HG03045 (cell line): ENCODE results near the gene TJP1.
"Not testable (repeated sequence)": the region's sequence is repeated elsewhere in the genome, so short reads cannot be mapped to it uniquely, and the experiment has no call there.

Experiments used
- ATAC-seq: cut with Tn5 transposase; IDR thresholded peaks from one replicate; pipeline ENCODE4 v1.9.1; 2021; ENCODE audit warnings: mild to moderate bottlenecking, moderate library complexity; ENCODE audit not compliant: unreplicated experiment

TJP1 gene

DNA sequence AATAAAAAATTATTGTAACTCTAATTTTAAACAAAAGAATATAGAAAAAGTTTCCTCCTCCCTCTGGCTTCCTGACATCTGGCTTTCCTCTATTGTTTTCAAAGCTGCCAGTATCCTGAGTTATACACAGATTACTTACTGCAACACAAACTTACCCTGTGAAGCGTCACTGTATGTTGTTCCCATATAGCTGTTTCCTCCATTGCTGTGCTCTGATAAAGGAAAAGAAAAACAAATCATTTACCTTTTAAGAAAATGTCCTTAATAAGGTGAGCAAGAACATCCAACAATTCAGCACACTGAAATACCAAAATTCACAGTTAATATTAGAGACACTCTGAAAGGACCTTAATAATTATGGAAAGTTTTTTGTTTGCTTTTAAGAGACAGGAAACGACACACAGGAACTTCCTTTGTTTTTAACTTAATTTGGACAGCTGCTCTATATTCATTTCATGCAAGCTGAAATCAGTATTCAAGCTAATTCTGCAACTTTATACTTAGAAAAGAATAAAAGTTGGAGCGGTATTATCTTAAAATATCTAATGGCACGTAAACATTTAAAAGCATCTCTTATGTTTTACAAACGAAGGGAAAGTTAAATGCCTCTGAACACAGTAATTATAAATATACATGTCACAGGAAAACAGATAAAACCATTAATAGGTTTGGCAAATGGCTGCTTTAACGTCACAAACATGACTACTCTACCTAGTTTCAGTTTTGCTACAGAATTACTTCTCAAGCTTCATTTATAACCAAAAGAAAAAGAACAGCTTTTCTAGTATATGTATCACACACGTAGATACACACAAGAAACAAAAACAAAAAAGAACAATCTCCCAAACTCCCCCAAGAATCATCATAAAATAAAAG is 21.5 kb downstream of the TJP1 start:
- no peak for ATAC-seq

DNA sequence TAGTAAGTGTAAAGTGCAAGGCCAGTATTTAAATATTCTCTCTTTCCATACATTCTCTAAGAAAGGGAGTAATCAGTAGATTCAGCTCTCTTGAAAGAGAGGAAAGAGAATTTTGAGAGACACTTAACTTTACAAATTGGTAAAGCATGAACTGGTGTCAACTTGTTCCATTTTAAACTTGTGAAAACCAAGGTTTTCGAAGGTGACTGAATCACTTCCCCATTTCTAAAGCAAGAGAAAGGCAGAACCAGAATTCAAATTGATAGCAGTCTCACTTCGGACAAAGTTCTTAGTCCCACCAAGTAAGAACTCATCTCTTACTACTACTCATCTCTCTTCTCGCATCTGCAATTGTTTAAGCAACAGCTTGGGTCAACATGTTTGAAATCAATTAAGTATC is 22.4 kb downstream of the TJP1 start:
- no peak for ATAC-seq

DNA sequence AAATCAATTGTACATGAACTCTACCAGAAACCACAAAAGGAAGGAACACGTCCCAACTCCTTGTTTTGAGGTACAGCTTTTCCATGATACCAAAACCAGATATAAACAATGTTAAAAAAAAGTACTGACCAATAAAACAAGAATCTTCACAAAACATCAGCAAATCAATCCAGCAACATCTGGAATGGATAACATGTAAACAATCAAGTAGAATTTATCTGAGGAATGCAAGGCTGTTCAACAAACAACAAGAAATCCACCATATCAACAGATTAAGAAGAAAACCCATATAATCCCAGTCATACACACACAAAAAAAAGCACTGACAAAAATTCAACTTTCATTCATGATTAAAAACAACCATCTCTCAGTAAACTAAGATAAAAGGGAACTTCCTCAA is 26.7 kb downstream of the TJP1 start:
- no peak for ATAC-seq

DNA sequence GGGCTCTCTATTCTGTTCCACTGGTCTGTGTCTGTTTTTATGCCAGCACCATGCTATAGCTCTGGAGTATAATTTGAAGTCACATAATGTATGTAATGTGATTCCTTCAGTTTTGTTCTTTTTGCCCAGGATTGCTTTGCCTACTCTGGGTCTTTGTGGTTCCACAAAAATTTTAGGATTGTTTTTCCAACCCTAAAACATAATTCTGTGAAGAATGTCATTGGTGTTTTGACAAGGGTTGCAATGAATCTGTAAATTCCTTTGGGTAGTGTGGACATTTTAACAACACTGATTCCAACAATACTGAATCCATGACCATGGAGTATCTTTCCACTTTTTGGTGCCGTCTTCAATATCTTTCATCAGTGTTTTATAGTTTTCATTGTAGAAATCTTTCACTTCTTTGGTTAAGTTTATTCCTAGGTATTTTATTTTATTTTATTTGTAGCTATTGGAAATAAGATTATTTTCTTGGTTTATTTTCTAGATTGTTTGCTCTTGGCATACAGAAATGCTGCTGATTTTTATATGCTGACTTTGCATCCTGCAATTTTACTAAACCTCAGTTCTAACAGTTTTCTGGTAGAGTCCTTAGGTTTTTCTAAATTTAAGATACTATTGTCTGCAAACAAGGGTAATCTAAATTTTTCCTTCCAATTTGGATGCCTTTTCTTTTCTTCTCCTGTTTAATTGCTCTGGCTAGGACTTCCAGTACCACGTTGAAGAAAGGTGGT is 29.7 kb downstream of the TJP1 start:
- ATAC-seq, result no peak

DNA sequence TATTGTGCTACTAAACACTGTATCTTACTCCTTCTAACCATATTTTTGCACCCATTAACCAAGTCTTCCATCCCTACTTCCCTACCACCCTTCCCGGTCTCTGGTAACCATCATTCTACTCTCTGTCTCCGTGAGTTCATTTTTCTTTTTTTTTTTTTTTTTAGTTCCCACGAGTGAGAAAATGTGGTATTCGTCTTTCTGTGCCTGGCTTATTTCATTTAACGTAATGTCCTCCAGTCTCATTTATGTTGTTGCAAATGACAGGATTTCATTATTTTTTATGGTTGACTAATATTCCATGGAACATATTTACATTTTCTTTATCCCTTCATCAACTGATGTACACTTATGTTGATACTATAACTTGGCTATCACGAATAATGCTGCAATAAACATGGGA is 31.7 kb downstream of the TJP1 start:
- no peak for ATAC-seq

DNA sequence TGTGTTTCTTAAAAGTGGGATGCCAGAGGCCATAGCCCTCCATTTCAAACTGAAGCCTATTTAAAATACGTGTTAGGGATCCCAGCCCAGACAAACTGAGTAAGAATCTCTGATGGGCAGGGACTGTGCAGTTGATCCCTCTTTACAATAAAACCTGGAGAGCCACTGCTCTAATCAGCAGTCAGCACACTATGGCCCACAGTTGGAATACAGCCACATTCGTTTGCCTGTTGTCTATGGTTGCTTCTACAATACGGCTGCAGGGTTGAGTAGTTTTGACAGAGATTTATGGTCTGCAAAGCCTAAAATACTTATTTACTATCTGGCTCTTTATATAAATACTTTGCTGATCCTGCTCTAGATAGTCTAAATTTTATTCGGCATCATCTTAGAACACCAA is 32.4 kb downstream of the TJP1 start:
- no peak for ATAC-seq

DNA sequence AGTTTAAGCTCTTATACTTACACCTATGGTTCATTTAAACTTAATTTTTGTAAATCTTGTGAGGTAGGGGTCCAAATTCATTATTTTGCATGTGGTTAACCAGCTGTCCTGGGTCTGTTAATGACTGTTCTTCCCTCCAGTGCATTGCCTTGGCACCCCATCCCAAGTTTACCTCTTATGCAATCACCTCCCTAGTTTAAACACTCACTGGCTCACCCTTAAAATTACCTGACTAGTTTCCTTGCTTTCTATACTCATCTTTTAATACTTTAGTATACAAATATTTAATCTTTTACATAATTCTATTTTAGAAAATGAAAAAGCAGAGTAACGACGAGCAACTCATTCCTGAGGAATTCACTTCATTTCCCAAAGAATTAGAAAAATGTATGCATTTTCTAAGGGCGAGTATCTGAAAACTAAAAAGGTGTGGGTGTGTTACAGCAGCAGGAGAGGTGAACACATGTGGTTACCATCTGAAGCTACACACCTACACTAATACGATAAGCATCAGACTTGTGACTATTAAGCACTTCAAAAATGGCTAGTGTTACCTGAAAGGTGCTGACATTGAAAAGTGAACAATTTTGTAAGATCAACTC is 33.7 kb downstream of the TJP1 start:
- ATAC-seq, result no peak

DNA sequence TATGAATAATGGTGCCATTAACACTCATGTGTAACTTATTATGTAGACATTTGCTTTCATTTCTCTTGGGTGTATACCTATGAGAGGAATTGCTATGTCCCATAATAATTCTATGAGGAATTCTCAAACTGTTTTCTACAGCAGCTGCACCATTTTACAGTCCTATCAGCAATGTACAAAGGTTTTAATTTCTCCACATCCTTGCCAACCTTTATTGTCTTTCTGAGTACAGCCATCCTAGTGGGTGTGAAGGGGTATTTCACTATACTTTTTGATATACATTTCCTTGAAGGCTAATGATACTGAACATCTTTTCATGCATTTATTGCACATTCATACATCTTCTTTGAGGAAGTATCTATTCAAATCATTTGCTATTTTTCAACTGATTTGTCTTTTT is 34.5 kb downstream of the TJP1 start:
- no peak for ATAC-seq

DNA sequence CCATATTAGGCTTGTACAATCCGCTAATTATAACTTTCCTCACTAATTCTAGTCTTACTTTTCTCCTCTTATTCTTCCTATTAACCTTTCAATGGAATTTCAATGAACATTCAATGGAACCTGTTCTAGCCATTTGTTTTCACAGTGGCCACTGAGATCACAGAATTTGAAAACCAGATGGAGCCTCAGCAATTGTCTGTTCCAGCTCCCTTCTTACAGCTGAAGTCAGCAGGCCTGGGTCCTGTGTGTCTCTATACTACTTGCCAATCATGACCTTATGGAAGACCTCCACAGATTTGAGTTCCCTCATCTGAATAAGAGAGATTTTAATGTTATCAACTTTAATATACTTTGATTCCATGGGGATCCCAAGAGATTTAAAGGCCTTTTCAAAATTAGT is 36.6 kb downstream of the TJP1 start:
- no peak for ATAC-seq

DNA sequence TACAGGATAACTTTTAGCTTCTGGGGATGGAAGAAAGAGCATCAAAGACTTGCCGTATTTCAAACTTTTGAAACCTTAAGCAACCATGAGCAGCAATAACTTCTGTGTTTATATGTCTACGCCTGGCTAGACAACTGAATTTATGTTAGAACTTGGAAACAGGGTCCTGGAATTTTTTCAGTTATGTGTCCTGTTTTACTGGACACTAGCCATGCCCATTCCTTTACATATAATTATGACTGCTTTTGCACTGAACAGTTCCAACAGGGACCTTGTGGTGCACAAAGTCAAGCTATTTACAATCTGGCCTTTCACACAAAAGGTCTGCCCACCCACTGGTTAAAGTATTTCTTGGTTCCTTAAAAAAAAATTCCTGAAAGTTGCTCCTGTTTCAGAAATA is 37.1 kb downstream of the TJP1 start:
- ATAC-seq, result no peak

DNA sequence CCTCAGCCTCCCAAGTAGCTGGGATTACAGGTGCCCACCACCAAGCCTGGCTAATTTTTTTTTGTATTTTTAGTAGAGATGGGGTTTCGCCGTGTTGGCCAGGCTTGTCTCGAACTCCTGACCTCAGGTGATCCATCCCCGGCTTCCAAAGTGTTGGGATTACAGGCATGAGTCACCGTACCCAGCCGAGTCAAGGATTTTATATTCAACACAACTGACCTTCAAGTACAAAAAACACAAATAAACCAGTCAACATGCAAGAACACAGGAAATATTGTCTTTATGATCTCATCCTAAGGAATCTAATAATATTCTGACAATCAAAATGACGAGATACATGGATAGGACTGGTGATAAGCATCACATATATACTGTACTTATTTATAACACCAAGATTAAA is 37.9 kb downstream of the TJP1 start:
- ATAC-seq, result no peak

DNA sequence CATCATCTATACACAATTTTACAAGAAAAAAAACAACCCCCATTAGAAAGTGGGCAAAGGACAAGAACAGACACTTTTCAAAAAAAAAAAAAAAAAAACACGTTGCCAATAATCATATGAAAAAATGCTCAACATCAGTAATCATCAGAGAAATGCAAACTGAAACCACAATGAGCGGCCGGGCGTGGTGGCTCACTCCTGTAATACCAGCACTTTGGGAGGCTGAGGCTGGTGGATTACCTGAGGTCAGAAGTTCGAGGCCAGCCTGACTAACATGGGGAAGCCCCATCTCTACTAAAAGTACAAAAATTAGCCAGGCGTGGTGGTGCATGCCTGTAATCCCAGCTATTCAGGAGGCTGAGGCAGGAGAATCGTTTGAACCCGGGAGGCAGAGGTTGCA is 39.5 kb downstream of the TJP1 start:
- ATAC-seq, result not testable (repeated sequence)

DNA sequence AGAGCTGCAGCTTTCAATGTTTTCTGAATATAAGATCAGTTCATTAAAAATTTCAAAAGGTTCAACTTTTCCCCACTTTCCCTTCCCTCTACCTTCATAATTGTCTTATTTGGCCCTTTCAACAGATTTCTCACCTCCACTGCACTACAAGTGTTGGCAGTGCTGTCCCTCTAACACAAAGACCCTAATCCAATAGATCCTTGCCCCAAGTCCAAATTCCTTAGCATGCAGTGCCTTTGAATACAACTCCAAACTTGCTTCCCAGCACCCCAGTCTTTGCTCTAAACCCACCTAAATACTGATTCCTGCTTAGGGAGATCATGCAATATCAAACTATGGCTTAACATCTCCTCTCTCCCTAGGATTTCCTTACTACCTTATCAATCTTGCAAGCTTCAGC is 43.9 kb downstream of the TJP1 start:
- ATAC-seq, result no peak

DNA sequence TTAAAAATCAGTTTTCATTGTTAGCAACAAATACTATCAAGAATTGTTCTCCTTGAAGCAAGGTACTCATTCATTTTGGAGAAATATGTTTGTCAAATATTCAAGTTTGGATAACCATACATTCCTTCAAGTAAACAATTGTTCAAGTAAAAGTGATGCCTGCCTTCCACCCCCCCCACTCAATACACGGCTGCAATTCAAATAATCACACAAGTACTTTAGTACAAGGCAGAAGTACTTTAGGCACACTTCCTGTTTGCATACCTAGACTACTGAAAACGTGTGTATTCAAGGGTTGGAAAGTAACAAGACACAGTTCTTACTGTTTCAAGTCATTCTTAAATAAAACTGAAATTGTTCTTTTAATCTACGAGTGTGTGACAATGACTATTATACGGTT is 45.4 kb downstream of the TJP1 start:
- ATAC-seq, result no peak

DNA sequence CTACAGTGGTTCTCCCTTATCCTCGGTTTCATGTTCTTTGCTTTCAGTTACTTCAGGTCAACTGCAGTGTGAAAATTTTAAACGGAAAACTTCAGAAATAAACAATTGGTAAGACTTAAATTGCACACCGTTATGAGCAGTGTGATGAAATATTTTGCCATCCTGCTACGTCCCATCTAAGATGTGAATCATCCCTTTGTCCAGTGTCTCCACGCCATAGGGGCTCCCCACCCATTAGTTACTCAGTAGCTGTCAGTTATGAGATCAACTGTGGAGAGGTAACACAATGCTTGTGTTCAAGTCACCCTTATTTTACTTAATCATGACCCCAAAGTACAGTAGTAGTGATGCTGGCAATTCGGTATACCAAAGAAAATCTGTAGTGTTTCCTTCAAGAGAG is 47.4 kb downstream of the TJP1 start:
- no peak for ATAC-seq

DNA sequence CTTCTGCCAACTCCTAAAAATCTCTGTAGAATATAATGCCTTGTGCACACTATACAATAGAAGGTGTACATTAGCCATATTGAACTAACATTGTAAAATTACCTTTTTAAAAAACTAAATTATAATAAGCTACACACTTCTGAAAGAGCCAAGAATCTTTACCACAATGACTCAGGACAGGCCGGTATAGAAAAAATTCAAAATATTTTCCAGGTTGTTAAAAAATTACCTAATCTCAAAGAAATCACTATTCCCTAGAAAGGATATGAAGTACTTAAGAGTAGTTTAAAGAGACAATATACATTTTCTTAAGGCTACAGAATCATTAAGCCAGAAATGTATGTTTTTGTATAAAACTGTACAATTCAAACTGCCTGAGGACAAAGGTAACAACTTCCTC is 48.5 kb downstream of the TJP1 start:
- ATAC-seq, result no peak

DNA sequence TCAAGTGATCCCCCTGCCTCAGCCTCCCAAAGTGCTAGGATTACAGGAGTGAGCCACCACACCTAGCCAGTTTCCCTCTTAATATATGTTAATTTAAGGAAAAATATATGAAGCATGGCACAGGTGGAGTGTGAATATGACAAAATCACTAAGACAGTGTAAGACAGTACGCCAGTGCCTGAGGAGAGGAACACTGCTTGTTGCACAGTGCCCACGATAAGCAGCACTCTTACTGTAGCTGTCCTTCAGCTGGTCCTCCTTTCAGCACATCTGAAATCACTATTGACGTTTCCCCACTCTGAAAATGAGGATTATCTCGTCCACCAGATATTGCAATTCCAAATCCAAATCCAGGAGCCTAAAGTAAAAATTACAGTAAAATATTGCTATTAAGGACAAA is 49.3 kb downstream of the TJP1 start:
- ATAC-seq, result no peak

DNA sequence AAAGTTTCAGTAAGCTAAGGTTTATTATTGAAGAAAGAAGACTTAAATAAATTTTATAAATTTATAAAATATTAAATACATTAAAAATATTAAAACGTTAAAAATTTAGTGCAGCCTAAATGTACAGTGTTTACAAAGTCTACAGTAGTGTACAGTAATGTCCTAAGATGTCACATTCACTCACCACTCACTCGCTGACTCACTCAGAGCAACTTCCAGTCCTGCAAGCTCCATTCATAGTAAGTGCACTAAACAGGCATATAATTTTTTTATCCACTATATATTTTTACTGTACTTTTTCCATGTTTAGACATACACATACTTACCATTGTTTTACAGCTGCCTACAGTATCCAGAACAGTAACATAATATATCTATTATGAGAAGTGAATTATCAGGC is 51.5 kb downstream of the TJP1 start:
- no peak for ATAC-seq

DNA sequence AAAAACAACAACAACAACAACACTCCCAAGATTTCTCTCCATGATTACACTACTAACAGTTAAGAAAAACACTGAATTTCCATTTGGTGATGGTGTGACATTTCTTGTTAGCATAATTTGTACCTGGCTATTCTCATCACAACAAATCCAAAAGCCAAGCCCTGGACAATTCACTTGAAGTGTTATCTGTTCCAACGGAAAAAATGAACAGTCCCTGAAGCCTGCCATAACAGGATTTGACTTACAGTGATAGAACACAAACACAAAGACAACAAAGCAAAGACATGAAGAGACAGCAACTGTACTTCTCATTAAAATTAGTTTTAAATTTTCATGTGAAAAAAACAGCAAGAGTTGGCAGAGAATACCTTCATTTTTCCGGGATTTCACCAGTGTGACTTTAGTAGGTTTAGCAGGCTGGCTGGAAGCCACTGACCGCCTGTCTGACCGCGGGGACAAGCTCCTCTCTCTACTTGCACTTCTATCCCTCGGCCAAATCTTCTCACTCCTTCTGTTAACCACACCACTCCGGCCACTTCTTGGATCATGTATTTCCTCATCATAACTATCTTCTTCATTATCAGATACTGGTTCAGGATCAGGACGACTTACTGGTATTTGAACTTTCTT is 56.3 kb downstream of the TJP1 start:
- ATAC-seq, result no peak

DNA sequence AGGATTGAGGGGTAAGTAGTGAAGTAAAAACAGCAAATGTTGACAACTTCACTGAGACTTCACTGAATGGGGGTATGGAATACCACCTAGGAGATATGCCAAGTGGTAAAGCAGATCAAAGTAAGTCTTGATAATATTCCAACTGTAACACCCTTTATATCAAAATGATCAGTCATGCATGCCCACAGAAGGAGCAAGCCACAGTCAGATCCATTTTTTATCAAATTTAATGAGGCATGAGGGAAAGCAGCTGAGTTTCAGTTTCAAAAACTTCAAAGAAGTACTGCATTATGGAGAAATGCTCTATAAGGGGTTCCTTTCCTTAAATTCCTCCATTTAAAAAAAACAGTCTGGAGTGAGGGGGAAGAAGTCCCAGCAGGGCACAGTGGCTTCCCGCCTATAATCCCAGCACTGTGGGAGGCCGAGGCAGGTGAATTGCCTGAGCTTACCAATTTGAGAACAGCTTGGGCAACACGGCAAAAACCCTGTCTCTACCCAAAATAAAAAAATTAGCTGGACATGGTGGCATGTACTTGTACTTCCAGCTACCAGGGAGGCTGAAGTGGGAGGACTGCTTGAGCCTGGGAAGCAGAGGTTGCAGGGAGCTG is 56.9 kb downstream of the TJP1 start:
- ATAC-seq, result no peak

DNA sequence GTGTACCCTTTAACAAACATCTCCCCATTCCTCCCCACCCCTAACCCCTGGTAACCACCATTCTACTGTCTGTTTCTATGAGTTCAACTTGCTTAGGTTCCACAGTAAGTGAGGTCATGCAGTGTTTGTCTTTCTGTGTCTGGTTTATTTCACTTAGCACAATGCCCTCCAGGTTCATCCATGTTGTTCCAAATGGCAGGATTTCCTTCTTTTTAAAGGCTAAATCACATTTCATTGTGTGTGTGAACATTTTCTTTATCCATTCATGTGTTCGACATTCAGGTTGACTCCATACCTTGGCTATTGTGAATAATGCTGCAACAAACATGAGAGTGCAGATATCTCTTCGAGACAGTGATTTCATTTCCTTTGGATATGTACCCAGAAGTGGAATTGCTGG is 62.7 kb downstream of the TJP1 start:
- no peak for ATAC-seq
